ENCODE measurements around the gene SIPA1L3.

SIPA1L3 gene

DNA sequence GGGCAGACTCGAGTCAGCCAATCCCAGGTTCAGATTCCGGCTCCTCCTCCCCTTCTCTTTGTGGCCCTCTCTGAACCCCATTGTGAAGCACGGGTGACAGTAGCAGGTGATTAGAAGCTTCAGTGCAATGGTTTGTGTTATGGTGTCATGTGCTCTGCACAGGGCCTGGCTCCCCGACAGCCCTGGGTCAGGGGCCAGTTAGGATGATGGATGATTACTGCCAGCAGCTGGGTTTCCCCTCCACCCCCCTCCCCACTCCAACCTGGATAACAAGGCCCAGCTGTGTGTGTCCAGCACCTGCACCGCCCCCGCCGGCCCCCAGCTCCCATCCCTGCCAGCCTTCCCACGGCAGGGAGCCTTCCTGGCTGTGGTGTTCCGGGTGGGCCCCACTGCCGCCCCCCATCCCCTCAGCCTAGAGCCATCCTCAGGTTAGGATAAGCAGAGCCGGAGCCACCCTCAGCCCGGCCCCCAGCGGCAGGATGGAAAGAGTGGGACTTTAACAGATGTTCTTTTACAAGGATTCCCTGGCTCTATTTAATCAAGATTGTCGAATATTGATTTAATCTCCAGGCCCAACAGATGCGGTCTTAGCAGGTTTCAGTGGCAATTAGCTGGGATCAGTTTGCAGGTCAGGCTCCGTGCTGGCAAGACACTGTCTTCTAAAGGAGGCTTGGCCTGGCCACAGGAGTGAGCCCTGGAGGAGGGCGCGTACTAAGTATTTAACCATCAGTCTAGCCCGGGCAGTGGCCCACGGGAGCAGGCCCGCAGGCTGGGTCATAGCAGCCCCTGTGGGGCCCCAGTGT is 156.2 kb downstream of the SIPA1L3 start (continued):
- TF ChIP-seq, protein P1, sequence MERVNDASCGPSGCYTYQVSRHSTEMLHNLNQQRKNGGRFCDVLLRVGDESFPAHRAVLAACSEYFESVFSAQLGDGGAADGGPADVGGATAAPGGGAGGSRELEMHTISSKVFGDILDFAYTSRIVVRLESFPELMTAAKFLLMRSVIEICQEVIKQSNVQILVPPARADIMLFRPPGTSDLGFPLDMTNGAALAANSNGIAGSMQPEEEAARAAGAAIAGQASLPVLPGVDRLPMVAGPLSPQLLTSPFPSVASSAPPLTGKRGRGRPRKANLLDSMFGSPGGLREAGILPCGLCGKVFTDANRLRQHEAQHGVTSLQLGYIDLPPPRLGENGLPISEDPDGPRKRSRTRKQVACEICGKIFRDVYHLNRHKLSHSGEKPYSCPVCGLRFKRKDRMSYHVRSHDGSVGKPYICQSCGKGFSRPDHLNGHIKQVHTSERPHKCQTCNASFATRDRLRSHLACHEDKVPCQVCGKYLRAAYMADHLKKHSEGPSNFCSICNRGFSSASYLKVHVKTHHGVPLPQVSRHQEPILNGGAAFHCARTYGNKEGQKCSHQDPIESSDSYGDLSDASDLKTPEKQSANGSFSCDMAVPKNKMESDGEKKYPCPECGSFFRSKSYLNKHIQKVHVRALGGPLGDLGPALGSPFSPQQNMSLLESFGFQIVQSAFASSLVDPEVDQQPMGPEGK (tag by site-specific recombination; IDR thresholded peaks at IDR 0.05) = peak; percentile 45
- no peak for TF ChIP-seq ZNF530 (tag by site-specific recombination; IDR thresholded peaks at IDR 0.05; ENCODE audit: low read depth)
- TF ChIP-seq ZNF621 (tag by site-specific recombination; IDR thresholded peaks at IDR 0.05) = no peak
- TF ChIP-seq KLF8 (tag by site-specific recombination; IDR thresholded peaks at IDR 0.05) = no peak
- no peak for TF ChIP-seq ZSCAN23 (tag by site-specific recombination; IDR thresholded peaks at IDR 0.05)
- peak; percentile 81 for TF ChIP-seq ZFHX2 (tag by site-specific recombination; conservative IDR thresholded peaks at IDR 0.05)
- TF ChIP-seq ZIC2 (tag by site-specific recombination; IDR thresholded peaks at IDR 0.05) = peak; percentile 86
- TF ChIP-seq KLF9 (tag by site-specific recombination; IDR thresholded peaks at IDR 0.05; ENCODE audit: low read depth) = no peak
- TF ChIP-seq SP3 (tag by site-specific recombination; IDR thresholded peaks at IDR 0.05) = no peak
- TF ChIP-seq, protein P2, sequence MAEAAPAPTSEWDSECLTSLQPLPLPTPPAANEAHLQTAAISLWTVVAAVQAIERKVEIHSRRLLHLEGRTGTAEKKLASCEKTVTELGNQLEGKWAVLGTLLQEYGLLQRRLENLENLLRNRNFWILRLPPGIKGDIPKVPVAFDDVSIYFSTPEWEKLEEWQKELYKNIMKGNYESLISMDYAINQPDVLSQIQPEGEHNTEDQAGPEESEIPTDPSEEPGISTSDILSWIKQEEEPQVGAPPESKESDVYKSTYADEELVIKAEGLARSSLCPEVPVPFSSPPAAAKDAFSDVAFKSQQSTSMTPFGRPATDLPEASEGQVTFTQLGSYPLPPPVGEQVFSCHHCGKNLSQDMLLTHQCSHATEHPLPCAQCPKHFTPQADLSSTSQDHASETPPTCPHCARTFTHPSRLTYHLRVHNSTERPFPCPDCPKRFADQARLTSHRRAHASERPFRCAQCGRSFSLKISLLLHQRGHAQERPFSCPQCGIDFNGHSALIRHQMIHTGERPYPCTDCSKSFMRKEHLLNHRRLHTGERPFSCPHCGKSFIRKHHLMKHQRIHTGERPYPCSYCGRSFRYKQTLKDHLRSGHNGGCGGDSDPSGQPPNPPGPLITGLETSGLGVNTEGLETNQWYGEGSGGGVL (tag by site-specific recombination; IDR thresholded peaks at IDR 0.05) = peak; percentile 57; the same call in 1 of the 2 replicates
- TF ChIP-seq ZBTB17 (tag by site-specific recombination; IDR thresholded peaks at IDR 0.05) = peak; percentile 49
- TF ChIP-seq EGR2 (tag by site-specific recombination; IDR thresholded peaks at IDR 0.05; ENCODE audit: low read depth) = peak; percentile 86
- no peak for TF ChIP-seq ZNF23 (tag by site-specific recombination; IDR thresholded peaks at IDR 0.05; ENCODE audit: borderline replicate concordance)

DNA sequence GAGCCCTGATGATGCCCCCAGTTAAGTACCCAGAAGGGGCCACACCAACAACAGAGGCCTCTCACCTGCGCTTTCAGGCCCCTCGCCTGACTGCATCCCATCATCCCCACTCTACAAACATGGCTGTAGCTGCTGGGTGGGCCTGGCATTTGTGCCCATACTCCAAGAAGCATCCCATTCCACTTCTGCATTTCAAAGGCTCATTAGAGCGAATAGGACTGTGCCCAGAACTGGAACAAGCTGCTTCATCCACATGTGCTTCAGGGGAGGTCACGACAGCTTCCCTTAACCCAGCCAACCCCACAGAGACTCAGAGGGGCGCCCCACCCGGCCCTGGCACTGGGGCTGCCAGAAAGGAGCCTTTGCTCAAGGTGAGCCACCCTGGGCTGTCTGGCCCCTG is 156.9 kb downstream of the SIPA1L3 start:
- no peak overlapping the region for H3K4me3 ChIP-seq (ENCODE audit: low read depth, low read length)
- peaks cover 0 to 6% of the 10 kb centered on the region in 2 experiments; a peak in 1 of 3 replicates for H3K36me3 ChIP-seq (ENCODE audit: control insufficient read depth in 2 of 2, insufficient read depth in 1 of 2, low read length in 2 of 2)
- ChIA-PET POLR2A (no interaction called here), CTCF (no interaction called here)
- peak overlapping the region; percentile 41 for H3K27ac ChIP-seq (ENCODE audit: extremely low read depth, low read depth, low read length)
- H3K9me3 ChIP-seq (ENCODE audit: control insufficient read depth, insufficient read depth, low read depth, low read length) = no peaks in the 10 kb centered on the region
- no peaks in the 10 kb centered on the region; the same call in none of the 2 replicates for H3K4me1 ChIP-seq (ENCODE audit: control insufficient read depth, insufficient read depth, low read length)
- TF ChIP-seq GLIS1 (tag by site-specific recombination; IDR thresholded peaks at IDR 0.05) = peak; percentile 27
- TF ChIP-seq YY1 (tag by site-specific recombination; IDR thresholded peaks at IDR 0.05) = no peak

DNA sequence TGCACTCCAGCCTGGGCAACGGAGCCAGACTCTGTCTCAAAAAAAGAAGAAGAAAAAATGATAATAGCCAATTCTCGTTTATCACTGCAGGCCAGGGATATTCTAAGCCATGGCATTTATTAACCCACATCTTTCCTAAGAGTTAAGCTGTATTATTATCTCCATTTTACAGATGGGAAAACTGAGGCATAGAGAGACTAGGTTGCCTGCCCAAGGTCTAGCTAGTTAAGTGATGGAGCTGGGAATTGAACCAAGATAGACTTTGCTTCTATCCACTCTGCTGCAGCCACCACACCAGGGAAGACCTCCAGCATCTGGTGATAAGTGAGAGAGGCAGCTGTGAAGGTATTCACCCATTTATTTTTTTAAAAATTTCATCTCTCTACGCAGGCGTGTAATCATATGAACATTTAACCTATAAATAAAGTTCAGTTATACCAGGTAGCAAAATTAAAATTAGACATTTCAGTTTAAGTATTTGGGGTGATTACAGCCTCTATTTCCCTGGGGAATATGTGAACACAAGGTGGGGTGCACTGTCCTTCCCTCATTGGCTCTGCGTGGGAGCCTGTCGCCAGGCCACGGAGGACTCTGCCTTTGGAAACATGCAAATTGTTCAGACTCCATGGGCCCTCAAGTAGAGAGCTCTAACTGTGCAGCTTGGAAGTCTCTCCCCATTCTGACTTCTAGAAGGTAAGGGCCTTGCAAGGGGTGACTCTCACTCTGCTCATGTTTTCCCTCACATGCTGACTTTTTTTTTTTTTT is 157.8 kb downstream of the SIPA1L3 start:
- Histone ChIP-seq H3K4me1 (ENCODE audit: control insufficient read depth, insufficient read depth, low read length) (no peaks in the 10 kb centered on the region; the same call in none of the 2 replicates), H3K27ac (ENCODE audit: extremely low read depth, low read depth, low read length) (no peak overlapping the region), H3K9me3 (ENCODE audit: control insufficient read depth, insufficient read depth, low read depth, low read length) (no peaks in the 10 kb centered on the region), H3K4me3 (ENCODE audit: low read depth, low read length) (no peak overlapping the region), H3K36me3 (ENCODE audit: control insufficient read depth in 2 of 2, insufficient read depth in 1 of 2, low read length in 2 of 2) (peaks cover 0 to 6% of the 10 kb centered on the region in 2 experiments; a peak in 1 of 3 replicates)
- POLR2A ChIA-PET = no interaction called here
- CTCF ChIA-PET = interaction anchor here (0.6 to 1.5 kb wide), 3 partner anchors 30 to 162 kb away, joined by 3 to 7 read pairs (median 3); no protein-coding TSS in a partner anchor
- TF ChIP-seq PRDM1 (tag by site-specific recombination; IDR thresholded peaks at IDR 0.05) (peak; percentile 18; the same call in 1 of the 2 replicates), ZNF169 (tag by site-specific recombination; IDR thresholded peaks at IDR 0.05) (no peak), ZNF121 (tag by site-specific recombination; IDR thresholded peaks at IDR 0.05) (peak; percentile 56; the same call in 1 of the 2 replicates)
